ENCODE data around the gene PAK3. TPM values are rescaled to one million over a fixed set of nuclear protein-coding genes. Genes with fewer than 3 reads are reported as not detected.

PAK3 gene
- total RNA-seq, 4 donors from 2014 or later: 0.42 to 2.1 (median 0.95) TPM

GRCh38 chrX:111123606-111124179 lies 27.7 kb downstream of the PAK3 start:
- 59% methylated on average over 2 of the region's 2 CpGs for WGBS
- TF ChIP-seq EP300 (IDR thresholded peaks at IDR 0.05): no peak
- no peak for TF ChIP-seq CTCF (IDR thresholded peaks at IDR 0.05)
- TF ChIP-seq POLR2A (IDR thresholded peaks at IDR 0.05; ENCODE audit: low read depth): no peak
- TF ChIP-seq POLR2AphosphoS5 (IDR thresholded peaks at IDR 0.05): no peak
- peaks cover 0 to 5% (median 0%) of the 10 kb centered on the region in 4 donors for H3K27me3 ChIP-seq
- no peaks in the 10 kb centered on the region for H3K9me3 ChIP-seq
- intact Hi-C loops (cut with DNase I): no loop called here
- no peak overlapping the region for H3K27ac ChIP-seq (replicated peaks in 1 of 4)
- no peaks in the 10 kb centered on the region for H3K4me1 ChIP-seq
- H3K4me3 ChIP-seq: no peak overlapping the region
- H3K36me3 ChIP-seq: no peaks in the 10 kb centered on the region
- DNase-seq (ENCODE audit: extremely low spot score): no peak

- Histone ChIP-seq H3K4me3 (no peak overlapping the region), H3K36me3 (no peaks in the 10 kb centered on the region), H3K9me3 (no peaks in the 10 kb centered on the region), H3K27ac (replicated peaks in 1 of 4) (no peak overlapping the region), H3K27me3 (peaks cover 0 to 5% (median 0%) of the 10 kb centered on the region in 4 donors), H3K4me1 (no peaks in the 10 kb centered on the region)
- no peak for DNase-seq (ENCODE audit: extremely low spot score)
- TF ChIP-seq EP300 (IDR thresholded peaks at IDR 0.05) (no peak), CTCF (IDR thresholded peaks at IDR 0.05) (no peak), POLR2AphosphoS5 (IDR thresholded peaks at IDR 0.05) (no peak), POLR2A (IDR thresholded peaks at IDR 0.05; ENCODE audit: low read depth) (no peak)
- WGBS: 82% methylated on average over 2 of the region's 2 CpGs
- intact Hi-C loops (cut with DNase I): no loop called here
Observed at GRCh38 chrX:111124418-111124817, 28.4 kb downstream of the PAK3 start.

GRCh38 chrX:111127038-111127437 lies 31.0 kb downstream of the PAK3 start:
- Histone ChIP-seq H3K27ac (replicated peaks in 1 of 4) (no peak overlapping the region), H3K4me1 (no peaks in the 10 kb centered on the region), H3K36me3 (no peaks in the 10 kb centered on the region), H3K9me3 (no peaks in the 10 kb centered on the region), H3K4me3 (no peak overlapping the region), H3K27me3 (peaks cover 0 to 5% (median 0%) of the 10 kb centered on the region in 4 donors)
- no peak for DNase-seq (ENCODE audit: extremely low spot score)
- TF ChIP-seq POLR2A (IDR thresholded peaks at IDR 0.05; ENCODE audit: low read depth): no peak
- TF ChIP-seq EP300 (IDR thresholded peaks at IDR 0.05): no peak
- no peak for TF ChIP-seq POLR2AphosphoS5 (IDR thresholded peaks at IDR 0.05)
- TF ChIP-seq CTCF (IDR thresholded peaks at IDR 0.05): no peak
- intact Hi-C loops (cut with DNase I): no loop called here

DNA sequence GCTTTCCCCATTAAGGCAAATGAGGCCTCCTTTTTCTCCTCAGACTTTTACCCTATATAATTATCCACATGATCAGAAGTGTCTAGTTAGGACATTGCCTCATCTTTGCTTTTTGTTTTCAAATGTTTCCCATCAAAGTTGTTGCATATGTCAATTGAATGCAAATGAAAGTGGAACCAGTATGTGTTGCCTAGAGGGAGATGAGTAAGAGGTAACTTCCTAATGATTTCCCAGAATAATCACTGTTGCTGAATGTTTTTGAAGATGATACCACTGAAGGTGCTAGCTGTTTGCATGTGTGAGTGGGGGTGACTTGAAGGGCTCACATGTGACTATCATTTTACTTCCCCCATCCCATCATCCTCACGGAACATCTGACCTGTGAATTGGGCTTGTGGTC lies 33.9 kb downstream of the PAK3 start:
- 73% methylated on average over 1 of the region's 1 CpG for WGBS
- no peaks in the 10 kb centered on the region for H3K4me1 ChIP-seq
- H3K9me3 ChIP-seq: no peaks in the 10 kb centered on the region
- no peak overlapping the region for H3K4me3 ChIP-seq
- H3K36me3 ChIP-seq: no peaks in the 10 kb centered on the region
- H3K27ac ChIP-seq (replicated peaks in 1 of 4): no peak overlapping the region
- no peak for DNase-seq (ENCODE audit: extremely low spot score)
- no peak for TF ChIP-seq CTCF (IDR thresholded peaks at IDR 0.05)
- no peak for TF ChIP-seq POLR2A (IDR thresholded peaks at IDR 0.05; ENCODE audit: low read depth)
- TF ChIP-seq POLR2AphosphoS5 (IDR thresholded peaks at IDR 0.05): no peak
- no peak for TF ChIP-seq EP300 (IDR thresholded peaks at IDR 0.05)
- peaks cover 0 to 5% (median 0%) of the 10 kb centered on the region in 4 donors for H3K27me3 ChIP-seq
- intact Hi-C loops (cut with DNase I): no loop called here

DNA sequence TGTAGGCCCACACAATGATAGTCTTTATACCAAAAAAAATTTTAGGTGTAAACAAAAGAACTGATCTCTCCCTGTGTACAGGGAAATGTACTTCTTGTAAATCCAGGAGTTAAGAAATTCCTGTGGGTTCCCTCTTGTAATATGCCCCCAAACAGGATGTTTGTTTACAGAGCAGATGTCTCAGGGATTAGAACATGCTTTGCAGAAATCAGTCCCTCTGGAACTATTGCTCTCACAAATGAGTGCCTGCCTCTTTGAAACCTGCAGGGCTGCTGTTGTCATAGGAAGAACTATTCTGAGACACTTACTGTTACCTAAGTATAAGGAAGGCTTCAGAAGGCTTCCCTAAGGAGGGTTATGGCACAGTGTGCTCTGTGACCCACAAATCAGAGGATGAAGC lies 35.6 kb downstream of the PAK3 start:
- DNase-seq (ENCODE audit: extremely low spot score): no peak
- no peaks in the 10 kb centered on the region for H3K9me3 ChIP-seq
- no peak overlapping the region for H3K27ac ChIP-seq (replicated peaks in 1 of 4)
- H3K4me1 ChIP-seq: no peaks in the 10 kb centered on the region
- TF ChIP-seq POLR2A (IDR thresholded peaks at IDR 0.05; ENCODE audit: low read depth): no peak
- TF ChIP-seq EP300 (IDR thresholded peaks at IDR 0.05): no peak
- no peak for TF ChIP-seq CTCF (IDR thresholded peaks at IDR 0.05)
- no peak for TF ChIP-seq POLR2AphosphoS5 (IDR thresholded peaks at IDR 0.05)
- intact Hi-C loops (cut with DNase I): no loop called here
- H3K4me3 ChIP-seq: no peak overlapping the region
- H3K36me3 ChIP-seq: no peaks in the 10 kb centered on the region
- H3K27me3 ChIP-seq: peaks cover 0 to 5% (median 0%) of the 10 kb centered on the region in 4 donors

All from esophagus muscularis mucosa (tissue), 4 donors.